Raji (cell line): ENCODE results near the gene OTOL1.

Experiments used
- POLR2A ChIP-seq: IDR thresholded peaks from 2 replicates; pipeline ENCODE4 v1.6.1; 2011; ENCODE audit warnings: low read depth, low read length, control low read depth; ENCODE audit not compliant: insufficient read depth

The OTOL1 gene

DNA sequence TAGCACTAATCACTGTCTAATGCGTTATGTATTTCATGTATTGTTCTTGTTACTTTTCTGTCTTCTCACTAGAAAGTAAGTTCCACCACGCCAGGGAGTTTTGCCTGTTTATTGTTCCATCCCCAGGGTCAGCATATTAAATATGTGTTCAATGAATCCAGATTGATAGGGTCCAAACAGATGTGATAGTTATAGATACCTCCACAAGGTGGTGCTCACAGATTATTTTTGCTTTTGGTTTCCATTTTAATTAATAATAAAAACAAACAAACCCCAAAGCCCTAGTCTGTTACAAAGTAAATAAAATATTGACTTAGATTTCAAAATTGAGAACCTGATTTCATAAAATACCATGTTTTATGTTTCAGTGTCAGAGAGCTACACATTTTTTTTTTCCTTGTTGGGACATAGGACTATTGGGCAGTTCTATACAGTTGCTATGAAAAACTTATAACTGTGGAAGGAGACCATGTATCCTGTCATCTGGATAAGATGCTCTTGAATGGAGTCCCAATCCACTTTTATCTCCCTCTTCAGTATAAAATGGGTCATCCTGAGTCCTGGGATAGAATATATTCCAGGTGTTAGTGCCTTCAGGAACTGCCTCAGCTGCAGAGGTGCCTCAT is 12.4 kb downstream of the OTOL1 start:
- no peak for TF ChIP-seq POLR2A

GRCh38 chr3:161510510-161511260 is 14.1 kb downstream of the OTOL1 start:
- TF ChIP-seq POLR2A: no peak

GRCh38 chr3:161523916-161524315 is 27.3 kb downstream of the OTOL1 start:
- TF ChIP-seq POLR2A: no peak

DNA sequence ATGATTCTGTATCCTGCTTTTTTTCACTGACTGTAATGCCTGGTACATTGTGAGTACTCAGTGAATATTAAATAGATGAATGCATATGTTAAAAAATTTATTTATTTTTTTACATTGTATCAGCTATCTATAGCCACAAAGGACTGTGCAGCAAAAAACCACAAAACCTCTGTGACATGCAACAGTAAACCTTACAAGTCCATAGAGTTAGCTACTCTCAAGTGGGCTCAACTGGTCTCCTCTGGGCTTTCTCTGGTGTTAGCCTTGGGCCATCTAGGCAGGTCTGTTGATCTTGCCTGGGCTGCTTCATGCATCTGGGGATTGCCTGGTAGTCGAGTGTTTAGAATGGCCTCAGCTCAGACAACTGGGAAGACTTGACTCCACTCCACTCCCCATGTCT is 35.3 kb downstream of the OTOL1 start:
- no peak for TF ChIP-seq POLR2A

- TF ChIP-seq POLR2A: no peak
Observed at GRCh38 chr3:161540594-161540993, 44.0 kb downstream of the OTOL1 start.

DNA sequence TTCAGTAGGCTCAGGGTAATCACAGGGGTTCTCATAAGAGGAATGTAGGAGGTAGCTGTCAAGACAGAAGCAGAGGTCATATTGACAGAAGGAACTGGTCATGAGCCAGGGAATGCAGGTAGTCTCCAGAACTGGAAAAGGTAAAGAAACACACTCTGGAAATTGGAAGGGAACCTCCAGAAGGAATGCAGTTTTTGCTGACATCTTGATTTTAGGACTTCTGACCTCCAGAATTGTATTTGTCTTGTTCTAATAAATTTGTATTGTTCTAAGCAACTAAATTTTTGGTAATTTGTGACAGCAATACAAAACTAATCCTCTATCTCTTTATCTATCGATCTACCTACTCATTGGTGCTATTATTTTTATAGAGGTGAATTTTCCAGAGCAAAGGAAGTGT is 49.2 kb downstream of the OTOL1 start:
- TF ChIP-seq POLR2A: no peak

DNA sequence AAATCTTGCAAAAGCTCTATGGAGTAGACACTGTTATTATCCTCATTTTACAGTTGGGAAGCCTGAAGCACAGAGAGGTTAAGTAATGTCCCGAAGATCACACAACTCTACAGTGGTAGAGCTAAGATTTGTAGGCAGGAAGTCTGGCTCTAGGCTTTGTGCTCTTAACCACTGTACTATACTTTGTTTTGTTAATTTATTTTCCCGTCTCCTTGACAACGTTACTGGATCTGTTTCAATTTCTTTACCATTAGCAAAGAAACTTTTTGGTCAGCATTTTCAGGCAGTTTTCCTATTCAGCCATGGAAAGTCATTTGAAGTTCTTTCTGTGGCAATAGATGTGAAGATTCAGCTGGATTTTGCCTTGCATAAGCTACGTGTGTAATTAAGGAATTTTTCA is 51.7 kb downstream of the OTOL1 start:
- no peak for TF ChIP-seq POLR2A

DNA sequence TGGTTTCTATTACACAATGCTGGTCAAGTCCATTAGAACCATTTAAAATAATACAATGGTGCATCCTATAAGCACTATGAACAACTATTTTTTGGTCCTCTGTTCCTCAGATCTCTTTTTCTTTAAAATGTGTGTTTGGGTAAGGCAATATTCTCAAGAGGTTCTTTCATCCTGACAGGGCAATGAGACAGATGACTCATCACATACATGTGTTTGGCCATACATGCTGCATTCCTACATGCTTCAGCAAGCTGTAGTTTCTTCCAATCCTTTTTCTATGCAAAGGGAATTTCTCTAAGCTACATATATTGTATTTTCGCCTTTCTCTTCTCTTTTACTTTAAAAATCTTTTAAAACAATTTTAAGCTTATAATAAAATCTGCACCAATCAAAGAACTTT is 52.7 kb downstream of the OTOL1 start:
- no peak for TF ChIP-seq POLR2A

DNA sequence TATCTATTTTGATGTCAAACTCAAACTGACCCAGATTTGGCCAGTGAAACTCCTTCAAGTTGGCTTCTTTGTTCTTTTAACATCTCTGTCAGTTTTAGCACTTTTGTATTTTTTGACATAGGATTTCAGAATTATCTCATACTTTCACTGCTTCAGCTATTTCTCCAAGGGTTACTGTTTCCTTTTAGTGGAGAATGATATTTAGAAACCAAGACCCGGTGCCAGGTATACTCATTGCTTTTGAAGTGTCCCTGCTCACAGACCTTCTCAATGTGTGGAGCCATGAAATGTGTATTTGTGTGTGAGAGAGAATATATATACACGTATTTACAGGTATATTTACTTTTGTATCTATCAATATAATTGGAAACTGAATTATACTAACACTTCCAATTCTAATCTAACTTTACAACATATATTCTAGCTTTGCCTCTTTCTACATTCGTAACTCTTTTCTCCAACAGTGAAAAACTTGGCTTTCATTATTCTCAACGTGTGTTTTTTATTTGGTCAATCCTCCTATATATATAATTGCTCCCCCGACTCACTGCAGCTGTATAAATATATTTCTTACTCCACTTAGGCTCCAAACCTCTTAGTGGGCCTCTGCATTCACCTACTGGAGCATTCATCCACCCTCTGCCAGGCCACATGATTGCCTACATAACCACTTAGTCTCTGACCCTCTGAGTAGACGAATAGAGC is 54.0 kb downstream of the OTOL1 start:
- TF ChIP-seq POLR2A: no peak

DNA sequence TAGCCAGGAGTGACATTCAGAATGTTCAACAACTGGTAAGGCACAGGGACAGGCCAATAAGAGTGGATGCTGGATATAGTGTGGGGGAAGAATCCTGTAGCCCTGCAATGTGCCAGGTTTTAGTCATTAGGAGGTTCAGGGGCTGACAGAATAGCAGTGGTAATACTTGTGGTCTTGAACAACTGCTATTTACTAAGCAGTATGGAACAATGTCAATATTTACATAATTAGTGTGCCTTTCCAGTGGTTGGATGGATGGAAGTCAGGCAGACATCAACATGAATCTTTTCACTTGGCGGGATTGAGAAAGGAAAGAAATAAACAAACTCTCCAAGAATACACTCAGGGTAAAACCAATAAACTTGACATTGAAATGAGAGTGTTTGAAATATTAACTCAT is 55.1 kb downstream of the OTOL1 start:
- no peak for TF ChIP-seq POLR2A

- no peak for TF ChIP-seq POLR2A
Observed at GRCh38 chr3:161552984-161553560, 56.5 kb downstream of the OTOL1 start.
